ENCODE data around the gene RSRC2. TPM values are rescaled to one million over a fixed set of nuclear protein-coding genes. Genes with fewer than 3 reads are reported as not detected.
"Not testable (repeated sequence)": the region's sequence is repeated elsewhere in the genome, so short reads cannot be mapped to it uniquely, and the experiment has no call there.

The RSRC2 gene
- total RNA-seq, 1 donor from 2014 or later: 124 TPM

- Mint-ChIP-seq H3K27me3 (no peaks in the 10 kb centered on the region), H3K4me1 (ENCODE audit: low read depth) (peaks cover 7% of the 10 kb centered on the region), H3K27ac (peak overlapping the region; percentile 45), H3K9me3 (ENCODE audit: low read depth) (no peaks in the 10 kb centered on the region), H3K36me3 (ENCODE audit: insufficient read depth) (peaks cover 25% of the 10 kb centered on the region), H3K4me3 (ENCODE audit: low read depth) (no peak overlapping the region)
- TF ChIP-seq CTCF (IDR thresholded peaks at IDR 0.05; ENCODE audit: unreplicated experiment): no peak
- DNase-seq (ENCODE audit: low spot score, unreplicated experiment): no peak
These were observed 34.7 kb downstream of the RSRC2 start for GRCh38 chr12:122491991-122492390.

DNA sequence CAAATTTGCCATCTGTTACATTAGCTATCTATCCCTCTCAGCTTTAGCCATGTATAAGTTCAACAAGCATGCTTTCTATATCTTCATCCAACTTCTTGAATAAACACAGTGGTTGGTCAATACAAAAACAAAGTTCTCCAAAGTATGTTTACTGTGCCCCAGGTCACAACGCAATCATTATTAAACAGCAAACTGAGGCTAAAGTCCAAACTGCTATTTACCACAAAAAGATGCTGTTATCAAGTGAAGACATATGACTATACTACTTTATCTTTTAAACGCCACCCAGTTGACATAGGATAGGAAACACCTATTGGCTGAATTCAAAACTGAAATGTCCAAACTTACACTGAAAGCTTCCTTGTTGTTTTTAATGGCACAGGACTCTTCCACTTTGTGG, 37.7 kb downstream of the RSRC2 start:
- TF ChIP-seq CTCF (IDR thresholded peaks at IDR 0.05; ENCODE audit: unreplicated experiment): no peak
- Mint-ChIP-seq H3K36me3 (ENCODE audit: insufficient read depth) (peaks cover 30% of the 10 kb centered on the region), H3K9me3 (ENCODE audit: low read depth) (no peaks in the 10 kb centered on the region), H3K27me3 (no peaks in the 10 kb centered on the region), H3K27ac (peak overlapping the region; percentile 22), H3K4me1 (ENCODE audit: low read depth) (peaks cover 7% of the 10 kb centered on the region), H3K4me3 (ENCODE audit: low read depth) (no peak overlapping the region)
- no peak for DNase-seq (ENCODE audit: low spot score, unreplicated experiment)

- H3K4me3 Mint-ChIP-seq (ENCODE audit: low read depth); DNase-seq (ENCODE audit: low spot score, unreplicated experiment); H3K9me3 Mint-ChIP-seq (ENCODE audit: low read depth); H3K27ac Mint-ChIP-seq; H3K4me1 Mint-ChIP-seq (ENCODE audit: low read depth); H3K27me3 Mint-ChIP-seq: not testable (repeated sequence)
- peaks cover 34% of the 10 kb centered on the region for H3K36me3 Mint-ChIP-seq (ENCODE audit: insufficient read depth)
These were observed 38.9 kb downstream of the RSRC2 start for GRCh38 chr12:122487807-122488206.

DNA sequence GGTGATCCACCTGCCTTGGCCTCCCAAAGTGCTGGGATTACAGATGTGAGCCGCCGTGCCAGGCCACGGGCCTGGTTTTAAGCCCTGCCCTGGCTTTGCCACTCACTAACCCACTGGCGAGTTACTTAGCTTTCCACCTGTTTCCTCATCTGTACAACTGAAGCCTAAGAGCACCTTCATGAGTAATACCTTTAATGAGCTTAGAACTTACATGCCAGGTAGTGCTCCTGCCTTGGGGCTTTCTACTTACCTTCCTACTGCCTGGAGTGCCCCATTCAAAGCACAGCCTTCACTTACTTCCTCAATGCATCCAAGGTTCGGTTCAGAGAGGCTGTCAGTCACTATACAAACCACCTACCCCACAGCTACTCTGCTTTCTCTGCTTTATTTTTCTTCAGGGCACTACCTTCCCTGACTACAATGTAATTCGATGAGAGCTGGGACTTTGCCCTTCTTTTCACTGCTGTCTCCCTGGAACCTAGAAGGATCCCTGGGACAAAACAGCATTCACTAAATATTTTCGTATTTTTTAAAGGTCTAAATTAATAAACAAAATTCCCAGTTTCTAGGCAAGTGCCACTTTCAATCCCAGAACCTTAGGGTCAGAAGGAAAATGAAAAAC, 39.8 kb downstream of the RSRC2 start:
- Mint-ChIP-seq H3K36me3 (ENCODE audit: insufficient read depth) (peaks cover 28% of the 10 kb centered on the region), H3K9me3 (ENCODE audit: low read depth) (no peaks in the 10 kb centered on the region), H3K27me3 (no peaks in the 10 kb centered on the region), H3K4me3 (ENCODE audit: low read depth) (no peak overlapping the region), H3K4me1 (ENCODE audit: low read depth) (peaks cover 7% of the 10 kb centered on the region), H3K27ac (peak overlapping the region; percentile 83)
- no peak for DNase-seq (ENCODE audit: low spot score, unreplicated experiment)
- no peak for TF ChIP-seq CTCF (IDR thresholded peaks at IDR 0.05; ENCODE audit: unreplicated experiment)

- not testable (repeated sequence) for H3K4me3 Mint-ChIP-seq (ENCODE audit: low read depth); H3K27ac Mint-ChIP-seq; DNase-seq (ENCODE audit: low spot score, unreplicated experiment); H3K27me3 Mint-ChIP-seq; H3K9me3 Mint-ChIP-seq (ENCODE audit: low read depth); H3K4me1 Mint-ChIP-seq (ENCODE audit: low read depth)
- H3K36me3 Mint-ChIP-seq (ENCODE audit: insufficient read depth): peaks cover 25% of the 10 kb centered on the region
These were observed 40.4 kb downstream of the RSRC2 start for GRCh38 chr12:122486360-122486759.

DNA sequence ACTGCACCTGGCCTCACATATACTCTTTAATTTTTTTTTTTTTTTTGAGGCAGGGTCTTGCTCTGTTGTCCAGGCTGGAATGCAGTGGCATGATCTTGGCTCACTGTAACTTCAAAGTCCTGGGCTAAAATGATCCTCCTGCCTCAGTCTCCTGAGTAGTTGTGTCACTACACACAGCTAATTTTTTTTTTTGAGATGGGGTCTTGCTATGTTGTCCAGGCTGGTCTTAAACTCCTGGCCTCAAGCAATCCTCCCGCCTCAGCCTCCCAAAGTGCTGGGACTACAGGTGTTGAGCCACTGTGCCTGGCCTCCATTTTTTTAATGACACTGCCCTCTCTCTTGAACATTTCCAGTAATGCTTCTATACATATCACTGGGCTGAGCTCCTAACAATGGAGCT, 42.4 kb downstream of the RSRC2 start:
- not testable (repeated sequence) for H3K27me3 Mint-ChIP-seq; H3K9me3 Mint-ChIP-seq (ENCODE audit: low read depth); H3K4me3 Mint-ChIP-seq (ENCODE audit: low read depth); H3K4me1 Mint-ChIP-seq (ENCODE audit: low read depth); DNase-seq (ENCODE audit: low spot score, unreplicated experiment); H3K27ac Mint-ChIP-seq
- H3K36me3 Mint-ChIP-seq (ENCODE audit: insufficient read depth): peaks cover 27% of the 10 kb centered on the region

GRCh38 chr12:122483969-122484368, 42.8 kb downstream of the RSRC2 start:
- Mint-ChIP-seq H3K27me3 (no peaks in the 10 kb centered on the region), H3K27ac (peak overlapping the region; percentile 27), H3K36me3 (ENCODE audit: insufficient read depth) (peaks cover 25% of the 10 kb centered on the region), H3K9me3 (ENCODE audit: low read depth) (no peaks in the 10 kb centered on the region), H3K4me1 (ENCODE audit: low read depth) (peaks cover 2% of the 10 kb centered on the region), H3K4me3 (ENCODE audit: low read depth) (no peak overlapping the region)
- no peak for TF ChIP-seq CTCF (IDR thresholded peaks at IDR 0.05; ENCODE audit: unreplicated experiment)
- DNase-seq (ENCODE audit: low spot score, unreplicated experiment): no peak

Data from progenitor cell of endocrine pancreas (in vitro differentiated cells).